Liver (tissue), 3 donors: ENCODE data around the gene EDRF1.

Source experiments
- ATF3 ChIP-seq: IDR thresholded peaks from 2 replicates; pipeline ENCODE4 v1.6.1; 2016; ENCODE audit warnings: antibody characterized with exemption
- HNF4A ChIP-seq, 2 donors: conservative IDR thresholded peaks; 2 replicates each; pipeline ENCODE4 v1.6.1; 2016; ENCODE audit warnings: antibody characterized with exemption in 2 of 2, mild to moderate bottlenecking in 2 of 2
- SP1 ChIP-seq: IDR thresholded peaks from 2 replicates; pipeline ENCODE4 v1.6.1; 2018; ENCODE audit warnings: antibody characterized with exemption, mild to moderate bottlenecking
- TF ChIP-seq, protein P1 (sequence below): fragments of 150-350 bp; IDR thresholded peaks from 2 replicates; pipeline ENCODE4 v1.5.1; 2017; ENCODE audit warnings: improper control_type of control experiment, low read depth, low read length; ENCODE audit not compliant: missing input control
- donor health status: healthy.
- donor health status: healthy.

DNA sequence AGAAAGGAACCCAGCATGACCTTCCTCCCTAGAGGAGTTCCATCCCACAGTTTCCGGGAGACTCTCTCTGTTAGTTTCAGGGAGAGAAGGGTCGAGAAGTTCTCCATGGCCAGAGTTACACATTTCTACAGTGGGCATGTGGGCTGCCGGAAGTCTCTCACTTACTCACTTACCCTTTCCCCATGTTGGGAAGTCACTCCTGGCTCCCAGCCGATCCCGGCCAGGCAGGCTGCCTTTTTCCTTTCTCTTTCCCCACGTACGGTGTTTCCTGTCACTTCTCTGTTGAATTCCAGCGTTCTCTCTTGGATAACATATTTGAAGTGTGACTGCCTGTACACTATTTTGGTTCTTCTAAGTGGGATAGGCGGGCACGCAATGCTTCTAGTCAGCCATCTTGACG is 40.1 kb upstream of the EDRF1 start:
- TF ChIP-seq, protein P1, sequence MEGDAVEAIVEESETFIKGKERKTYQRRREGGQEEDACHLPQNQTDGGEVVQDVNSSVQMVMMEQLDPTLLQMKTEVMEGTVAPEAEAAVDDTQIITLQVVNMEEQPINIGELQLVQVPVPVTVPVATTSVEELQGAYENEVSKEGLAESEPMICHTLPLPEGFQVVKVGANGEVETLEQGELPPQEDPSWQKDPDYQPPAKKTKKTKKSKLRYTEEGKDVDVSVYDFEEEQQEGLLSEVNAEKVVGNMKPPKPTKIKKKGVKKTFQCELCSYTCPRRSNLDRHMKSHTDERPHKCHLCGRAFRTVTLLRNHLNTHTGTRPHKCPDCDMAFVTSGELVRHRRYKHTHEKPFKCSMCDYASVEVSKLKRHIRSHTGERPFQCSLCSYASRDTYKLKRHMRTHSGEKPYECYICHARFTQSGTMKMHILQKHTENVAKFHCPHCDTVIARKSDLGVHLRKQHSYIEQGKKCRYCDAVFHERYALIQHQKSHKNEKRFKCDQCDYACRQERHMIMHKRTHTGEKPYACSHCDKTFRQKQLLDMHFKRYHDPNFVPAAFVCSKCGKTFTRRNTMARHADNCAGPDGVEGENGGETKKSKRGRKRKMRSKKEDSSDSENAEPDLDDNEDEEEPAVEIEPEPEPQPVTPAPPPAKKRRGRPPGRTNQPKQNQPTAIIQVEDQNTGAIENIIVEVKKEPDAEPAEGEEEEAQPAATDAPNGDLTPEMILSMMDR, result no peak
- TF ChIP-seq SP1, result no peak
- TF ChIP-seq HNF4A (conservative IDR thresholded peaks at IDR 0.05), result no peak
- no peak for TF ChIP-seq ATF3
